HCT116 (cell line): Measurements from ENCODE around the gene ARHGEF18. TPM values are rescaled to one million over a fixed set of nuclear protein-coding genes. Genes with fewer than 3 reads are reported as not detected.

Experiments used
- ATAC-seq: fragments of 200-7000 bp; cut with Tn5 transposase; 2 replicates; pipeline ENCODE4 v1.9.1; 2020; ENCODE audit warnings: mild to moderate bottlenecking, moderate library complexity
- BruUV-seq: library from RNA; stranded (reverse); fragments of 400-500 nt; replicated peaks from 2 replicates; lab custom pipeline; 2021; lab: Mats Ljungman, UMichigan
- CTCF ChIA-PET: fragments of 300-600 bp; sonication (Branson Sonifier 250); formaldehyde crosslinking; loops from one replicate; lab custom pipeline; 2021; ENCODE audit warnings: antibody characterized with exemption; lab: Charles Lee
- POLR2A ChIA-PET: fragments of 300-600, 350-600 bp; sonication (Branson Sonifier 250); formaldehyde crosslinking; loops from one replicate; lab custom pipeline; 2021; ENCODE audit warnings: antibody characterized with exemption; lab: Charles Lee
- RAD21 ChIA-PET, 2 experiments: fragments of 300-600 bp; sonication (Branson Sonifier 250); formaldehyde crosslinking; loops; one replicate each; lab custom pipeline; 2023; ENCODE audit warnings: low total read pairs in 2 of 2; ENCODE audit not compliant: uncharacterized antibody in 2 of 2, unreplicated experiment in 2 of 2, low non-redundant PET in 1 of 2; lab: Charles Lee
- DNase-seq: peaks from one replicate; pipeline ENCODE4 v3.0.0-alpha.2; 2010; ENCODE audit warnings: low read depth, low spot score
- H2AFZ ChIP-seq: fragments of 200-600 bp; shearing (Covaris generic), sonication (generic); 2 replicates; pipeline ENCODE4 v1.6.1; 2017; ENCODE audit warnings: low read depth, mixed run types, mixed read lengths, antibody characterized with exemption, low read length; ENCODE audit not compliant: poor library complexity, severe bottlenecking
- H3K27ac ChIP-seq: 2 replicates; pipeline ENCODE4 v1.5.1; 2012; ENCODE audit warnings: low read depth, low read length
- H3K27me3 ChIP-seq: fragments of 200-600 bp; sonication (generic); 2 replicates; pipeline ENCODE4 v1.6.1; 2016; ENCODE audit warnings: mixed run types, low read length, mixed read lengths; ENCODE audit not compliant: insufficient read depth
- H3K36me3 ChIP-seq, 2 experiments: fragments of 200-500 bp in 1 of 2; fragments of 200-600 bp in 1 of 2; sonication (Bioruptor generic) in 1 of 2; sonication (generic) in 1 of 2; 2 replicates each; pipeline versions ENCODE4 v1.5.1 to v1.6.1; 2014 to 2016; ENCODE audit warnings: low read length in 2 of 2, inconsistent platforms in 1 of 2, mixed read lengths in 1 of 2, mixed run types in 1 of 2; ENCODE audit not compliant: insufficient read depth in 2 of 2, control insufficient read depth in 1 of 2
- H3K4me1 ChIP-seq, 2 experiments: fragments of 200-600 bp in 1 of 2; sonication (generic) in 1 of 2; 2 replicates each; pipeline versions ENCODE4 v1.5.1 to v1.6.1; 2012 to 2017; ENCODE audit warnings: low read length in 2 of 2, inconsistent platforms in 1 of 2, mild to moderate bottlenecking in 1 of 2, mixed read lengths in 1 of 2, mixed run types in 1 of 2, moderate library complexity in 1 of 2; ENCODE audit not compliant: insufficient read depth in 2 of 2, control insufficient read depth in 1 of 2
- H3K4me2 ChIP-seq: fragments of 200-600 bp; sonication (generic); 2 replicates; pipeline ENCODE4 v1.6.1; 2017; ENCODE audit warnings: mixed run types, low read length, mixed read lengths
- H3K4me3 ChIP-seq, 2 experiments: fragments of 200-600 bp in 1 of 2; sonication (generic) in 1 of 2; replicated peaks in 1 of 2; 2 replicates each; pipeline ENCODE4 v1.5.1; 2011 to 2016; ENCODE audit warnings: low read length in 2 of 2, control low read depth in 1 of 2, low read depth in 1 of 2, mild to moderate bottlenecking in 1 of 2, mixed read lengths in 1 of 2, mixed run types in 1 of 2
- H3K79me2 ChIP-seq: fragments of 200-600 bp; sonication (generic); 2 replicates; pipeline ENCODE4 v1.6.1; 2017; ENCODE audit warnings: mild to moderate bottlenecking, mixed run types, low read length, moderate library complexity, mixed read lengths; ENCODE audit not compliant: insufficient read depth
- H3K9ac ChIP-seq: fragments of 200-600 bp; sonication (generic); 2 replicates; pipeline ENCODE4 v1.6.1; 2016; ENCODE audit warnings: low read length, mixed read lengths
- H3K9me2 ChIP-seq: fragments of 200-600 bp; sonication (generic), shearing (Covaris generic); 2 replicates; pipeline ENCODE4 v1.6.1; 2017; ENCODE audit warnings: mixed run types, mild to moderate bottlenecking, moderate library complexity; ENCODE audit not compliant: insufficient read depth
- H3K9me3 ChIP-seq, 2 experiments: fragments of 200-500 bp in 1 of 2; fragments of 200-600 bp in 1 of 2; sonication (Bioruptor generic) in 1 of 2; sonication (generic) in 1 of 2; 2 replicates each; pipeline ENCODE4 v1.6.1; 2014 to 2017; ENCODE audit warnings: low read length in 2 of 2, mixed read lengths in 2 of 2, inconsistent platforms in 1 of 2, low read depth in 1 of 2, mild to moderate bottlenecking in 1 of 2, mixed run types in 1 of 2, moderate library complexity in 1 of 2; ENCODE audit not compliant: control insufficient read depth in 1 of 2, insufficient read depth in 1 of 2
- H4K20me1 ChIP-seq: fragments of 200-600 bp; sonication (generic), shearing (Covaris generic); 2 replicates; pipeline ENCODE4 v1.6.1; 2017; ENCODE audit warnings: mixed run types, mild to moderate bottlenecking, moderate library complexity; ENCODE audit not compliant: insufficient read depth
- ATF3 ChIP-seq: IDR thresholded peaks from 2 replicates; pipeline ENCODE4 v1.6.1; 2012
- CBX3 ChIP-seq: IDR thresholded peaks from 2 replicates; pipeline ENCODE4 v1.6.1; 2012; ENCODE audit warnings: low read depth
- FOSL1 ChIP-seq: IDR thresholded peaks from 2 replicates; pipeline ENCODE4 v1.6.1; 2012; ENCODE audit warnings: low read depth
- JUND ChIP-seq: IDR thresholded peaks from 2 replicates; pipeline ENCODE4 v1.6.1; 2012
- MAX ChIP-seq: IDR thresholded peaks from 2 replicates; pipeline ENCODE4 v1.6.1; 2012
- POLR2A ChIP-seq: IDR thresholded peaks from 2 replicates; pipeline ENCODE4 v1.7.0; 2011; ENCODE audit warnings: borderline replicate concordance; ENCODE audit not compliant: insufficient read depth, insufficient read length; ENCODE audit errors: extremely low read depth
- POLR2AphosphoS5 ChIP-seq: IDR thresholded peaks from 2 replicates; pipeline ENCODE4 v1.6.1; 2011; ENCODE audit warnings: mild to moderate bottlenecking, low read depth, low read length, moderate library complexity
- SIN3A ChIP-seq: IDR thresholded peaks from 2 replicates; pipeline ENCODE4 v1.6.1; 2012; ENCODE audit warnings: low read depth
- SP1 ChIP-seq: IDR thresholded peaks from 2 replicates; pipeline ENCODE4 v1.6.1; 2012; ENCODE audit warnings: low read depth
- TCF7L2 ChIP-seq: IDR thresholded peaks from 2 replicates; pipeline ENCODE4 v1.7.0; 2011; ENCODE audit warnings: borderline replicate concordance, inconsistent platforms; ENCODE audit not compliant: insufficient read depth, insufficient read length; ENCODE audit errors: extremely low read depth
- YY1 ChIP-seq: IDR thresholded peaks from 2 replicates; pipeline ENCODE4 v1.6.1; 2011; ENCODE audit warnings: low read length, low read depth, moderate library complexity, mild to moderate bottlenecking; ENCODE audit not compliant: insufficient replicate concordance; ENCODE audit errors: extremely low read depth
- ZBTB33 ChIP-seq: IDR thresholded peaks from 2 replicates; pipeline ENCODE4 v1.6.1; 2011; ENCODE audit warnings: mild to moderate bottlenecking, low read length, moderate library complexity; ENCODE audit not compliant: insufficient replicate concordance; ENCODE audit errors: extremely low read depth
- ZFX ChIP-seq: fragments of 450-650 bp; IDR thresholded peaks from 2 replicates; pipeline ENCODE4 v1.6.1; 2017
- ZNF274 ChIP-seq: fragments of 200-500 bp; sonication (Bioruptor generic); IDR thresholded peaks from 2 replicates; pipeline ENCODE4 v1.6.1; 2014; ENCODE audit warnings: mild to moderate bottlenecking, low read depth, low read length, inconsistent platforms
- intact Hi-C: fragments of 100-400 bp; cut with micrococcal nuclease; formaldehyde crosslinking; loops from 2 replicates; pipeline ENCODE4 v1.10.0; 2022
- total RNA-seq: library from RNA; stranded (reverse); gene quantifications from one replicate; pipeline ENCODE4 v1.2.1, GENCODE V29; 2021; ENCODE audit not compliant: unreplicated experiment

The ARHGEF18 gene
- total RNA-seq, 1 experiment from 2014 or later, result 32.2 TPM

- H3K36me3 ChIP-seq, result no peaks in the 10 kb centered on the region
- H3K4me2 ChIP-seq, result no peak overlapping the region
- ChIA-PET RAD21 (interaction anchor here (0.7 to 1.0 kb wide), 2 partner anchors 273 to 325 kb away, joined by 3 read pairs; partner anchors contain the start of gene TRAPPC5 (in 1 of the 2)), POLR2A (interaction anchor here (2.2 kb wide), 1 partner anchor 212 kb away, joined by 5 read pairs; no protein-coding TSS in a partner anchor), CTCF (interaction anchor here (2.3 to 3.2 kb wide), 4 partner anchors 11 to 444 kb away, joined by 15 to 23 read pairs (median 20); partner anchors contain the start of gene TRAPPC5)
- intact Hi-C loops, result loop anchor here (10.0 kb wide), 1 partner anchor 329 kb away; the partner anchor contains the start of gene TRAPPC5
- H3K27ac ChIP-seq, result no peak overlapping the region
- H4K20me1 ChIP-seq, result no peaks in the 10 kb centered on the region
- H3K9ac ChIP-seq, result no peak overlapping the region
- DNase-seq (no peak), ATAC-seq (no peak)
- no peak overlapping the region for H2AFZ ChIP-seq
- 0 out of 4 replicates have a peak, but pooled peaks cover 0 to 5% of the 10 kb centered on the region in 2 experiments for H3K9me3 ChIP-seq
- BruUV-seq, result no TSS peak
- H3K4me1 ChIP-seq, result peaks cover 0 to 7% of the 10 kb centered on the region in 2 experiments; a peak in 1 of 4 replicates
- no peak for TF ChIP-seq TCF7L2
- no peak for TF ChIP-seq SP1
- TF ChIP-seq ZFX, result no peak
- TF ChIP-seq YY1, result no peak
- no peaks in the 10 kb centered on the region for H3K9me2 ChIP-seq
- no peak overlapping the region for H3K4me3 ChIP-seq
- no peaks in the 10 kb centered on the region for H3K27me3 ChIP-seq
- no peaks in the 10 kb centered on the region for H3K79me2 ChIP-seq
Observed at GRCh38 chr19:7355871-7356270, 7.1 kb downstream of the ARHGEF18 start.

- no peak for DNase-seq
- ChIA-PET RAD21 (no interaction called here), CTCF (interaction anchor here (1.1 to 1.4 kb wide), 2 partner anchors 10 to 442 kb away, joined by 4 to 5 read pairs; no protein-coding TSS in a partner anchor), POLR2A (no interaction called here)
- peaks cover 0 to 7% of the 10 kb centered on the region in 2 experiments; a peak in 1 of 4 replicates for H3K4me1 ChIP-seq
- no peaks in the 10 kb centered on the region for H3K27me3 ChIP-seq
- H3K4me3 ChIP-seq, result no peak overlapping the region
- no peak overlapping the region for H3K27ac ChIP-seq
- H4K20me1 ChIP-seq, result no peaks in the 10 kb centered on the region
- no peak overlapping the region for H3K4me2 ChIP-seq
- H3K36me3 ChIP-seq, result no peaks in the 10 kb centered on the region
- no peaks in the 10 kb centered on the region for H3K9me2 ChIP-seq
- no TSS peak for BruUV-seq
- H3K9me3 ChIP-seq, result 0 out of 4 replicates have a peak, but pooled peaks cover 0 to 2% of the 10 kb centered on the region in 2 experiments
- H3K79me2 ChIP-seq, result no peaks in the 10 kb centered on the region
- H3K9ac ChIP-seq, result no peak overlapping the region
- no peak overlapping the region for H2AFZ ChIP-seq
- intact Hi-C loops, result loop anchor here (10.0 kb wide), 1 partner anchor 328 kb away; the partner anchor contains the start of gene TRAPPC5
- no peak for ATAC-seq
- TF ChIP-seq CBX3, result no peak
- no peak for TF ChIP-seq SIN3A
- TF ChIP-seq MAX, result no peak
- no peak for TF ChIP-seq JUND
- TF ChIP-seq ZBTB33, result no peak
- TF ChIP-seq ATF3, result no peak
- no peak for TF ChIP-seq FOSL1
- no peak for TF ChIP-seq POLR2A
- no peak for TF ChIP-seq POLR2AphosphoS5
- TF ChIP-seq ZNF274, result no peak
- no peak for TF ChIP-seq ZFX
Observed at GRCh38 chr19:7356899-7357627, 8.3 kb downstream of the ARHGEF18 start.
